RPMI7951 (cell line): ENCODE measurements around the gene TRIM8. TPM values are rescaled to one million over a fixed set of nuclear protein-coding genes. Genes with fewer than 3 reads are reported as not detected.

ENCODE experiments used
- DNase-seq: peaks from one replicate; pipeline ENCODE4 v3.0.0-alpha.2; 2012; ENCODE audit warnings: low read depth
- total RNA-seq: library from RNA; depleted of rRNA; stranded (reverse); fragments of >200 nt; shearing (Covaris generic); gene quantifications from 2 replicates; pipeline ENCODE4 v1.2.3, GENCODE V29; 2014

TRIM8 gene
- total RNA-seq, 1 experiment from 2014 or later, result 39.3 TPM

GRCh38 chr10:102615361-102615760 lies 28.9 kb upstream of the TRIM8 start:
- no peak for DNase-seq

GRCh38 chr10:102616066-102616770 lies 28.1 kb upstream of the TRIM8 start:
- DNase-seq, result peak; percentile 37

- DNase-seq, result no peak
These were observed 27.2 kb upstream of the TRIM8 start for GRCh38 chr10:102617041-102617440.

- DNase-seq, result no peak
These were observed 26.5 kb upstream of the TRIM8 start for GRCh38 chr10:102617816-102618215.

- DNase-seq, result no peak
These were observed 24.8 kb upstream of the TRIM8 start for GRCh38 chr10:102619281-102619981.

GRCh38 chr10:102620138-102620590 lies 24.1 kb upstream of the TRIM8 start:
- DNase-seq, result no peak

GRCh38 chr10:102620591-102621442 lies 23.5 kb upstream of the TRIM8 start:
- DNase-seq, result no peak

- no peak for DNase-seq
These were observed 22.6 kb upstream of the TRIM8 start for GRCh38 chr10:102621443-102622325.

GRCh38 chr10:102624094-102624493 lies 20.2 kb upstream of the TRIM8 start:
- DNase-seq, result no peak

GRCh38 chr10:102624751-102625645 lies 19.3 kb upstream of the TRIM8 start:
- DNase-seq, result no peak

GRCh38 chr10:102626026-102626685 lies 18.1 kb upstream of the TRIM8 start:
- DNase-seq, result no peak

- no peak for DNase-seq
These were observed 17.0 kb upstream of the TRIM8 start for GRCh38 chr10:102627291-102627735.

GRCh38 chr10:102627736-102628293 lies 16.5 kb upstream of the TRIM8 start:
- DNase-seq, result peak; percentile 75

- peak; percentile 57 for DNase-seq
These were observed 15.8 kb upstream of the TRIM8 start for GRCh38 chr10:102628451-102628911.

- peak; percentile 87 for DNase-seq
These were observed 14.3 kb upstream of the TRIM8 start for GRCh38 chr10:102629661-102630614.

GRCh38 chr10:102630663-102631062 lies 13.6 kb upstream of the TRIM8 start:
- no peak for DNase-seq

- DNase-seq, result no peak
These were observed 12.5 kb upstream of the TRIM8 start for GRCh38 chr10:102631525-102632393.
